Measurements from ENCODE around the gene ABCD4. TPM values are rescaled to one million over a fixed set of nuclear protein-coding genes. Genes with fewer than 3 reads are reported as not detected.

ABCD4 gene
- 23.6 TPM for total RNA-seq
- long read RNA-seq, transcript ABCD4-201 (19 exons, 3,003 nt), result major isoform, 6 of 21 reads
- long read RNA-seq, partial matches to known transcripts, result 3 of 21 reads
- long read RNA-seq, other reads (novel, unspliced or antisense), result 10 of 21 reads

GRCh38 chr14:74302634-74303569 is at the start of gene ABCD4:
Gene ABCD4, minus strand, starts transcription at chr14:74302934. Its CDS starts 22 bp downstream, at chr14:74302912.
- Histone ChIP-seq H3K4me1 (peaks cover 51% of the 10 kb centered on the region), H3K27ac (replicated peaks) (peak within 1 kb of the TSS; percentile 94), H3K27me3 (ENCODE audit: low read depth) (no peaks in the 10 kb centered on the region), H3K9me3 (replicated peaks) (no peaks in the 10 kb centered on the region), H3K36me3 (peaks cover 21% of the 10 kb centered on the region), H3K4me3 (peak within 1 kb of the TSS; percentile 98)
- peak; percentile 53 for TF ChIP-seq CTCF (IDR thresholded peaks at IDR 0.05; ENCODE audit: borderline replicate concordance)
- DNase-seq, result peak; percentile 95
- intact Hi-C loops (cut with micrococcal nuclease), result no loop called here

GRCh38 chr14:74350928-74351323 is 48.2 kb upstream of the ABCD4 start:
- intact Hi-C loops (cut with micrococcal nuclease), result no loop called here
- H3K27me3 ChIP-seq (ENCODE audit: low read depth), result peaks cover 86% of the 10 kb centered on the region

GRCh38 chr14:74350211-74350927 is 47.6 kb upstream of the ABCD4 start:
- no peaks in the 10 kb centered on the region for H3K9me3 ChIP-seq (replicated peaks)
- TF ChIP-seq CTCF (IDR thresholded peaks at IDR 0.05; ENCODE audit: borderline replicate concordance), result no peak
- intact Hi-C loops (cut with micrococcal nuclease), result no loop called here
- H3K36me3 ChIP-seq, result no peaks in the 10 kb centered on the region
- H3K4me1 ChIP-seq, result no peaks in the 10 kb centered on the region
- H3K27ac ChIP-seq (replicated peaks), result no peak overlapping the region
- H3K4me3 ChIP-seq, result no peak overlapping the region
- peaks cover 86% of the 10 kb centered on the region for H3K27me3 ChIP-seq (ENCODE audit: low read depth)
- no peak for DNase-seq

More at GRCh38 chr14:74350928-74351323, 48.2 kb upstream of the ABCD4 start:
- H3K36me3 ChIP-seq, result no peaks in the 10 kb centered on the region
- DNase-seq, result no peak
- H3K9me3 ChIP-seq (replicated peaks), result no peaks in the 10 kb centered on the region
- H3K4me1 ChIP-seq, result no peaks in the 10 kb centered on the region
- H3K4me3 ChIP-seq, result no peak overlapping the region
- no peak for TF ChIP-seq CTCF (IDR thresholded peaks at IDR 0.05; ENCODE audit: borderline replicate concordance)
- no peak overlapping the region for H3K27ac ChIP-seq (replicated peaks)

GRCh38 chr14:74349757-74350156 is 47.0 kb upstream of the ABCD4 start:
- no peak for DNase-seq
- no peaks in the 10 kb centered on the region for H3K4me1 ChIP-seq
- H3K27me3 ChIP-seq (ENCODE audit: low read depth), result peaks cover 86% of the 10 kb centered on the region
- intact Hi-C loops (cut with micrococcal nuclease), result no loop called here
- no peak overlapping the region for H3K4me3 ChIP-seq
- no peak for TF ChIP-seq CTCF (IDR thresholded peaks at IDR 0.05; ENCODE audit: borderline replicate concordance)
- H3K36me3 ChIP-seq, result no peaks in the 10 kb centered on the region
- no peak overlapping the region for H3K27ac ChIP-seq (replicated peaks)
- no peaks in the 10 kb centered on the region for H3K9me3 ChIP-seq (replicated peaks)

- H3K4me3 ChIP-seq, result no peak overlapping the region
- peaks cover 87% of the 10 kb centered on the region for H3K27me3 ChIP-seq (ENCODE audit: low read depth)
- intact Hi-C loops (cut with micrococcal nuclease), result no loop called here
Observed at GRCh38 chr14:74348735-74349463, 46.2 kb upstream of the ABCD4 start.

More at GRCh38 chr14:74348735-74349463, 46.2 kb upstream of the ABCD4 start:
- H3K4me1 ChIP-seq, result no peaks in the 10 kb centered on the region
- H3K27ac ChIP-seq (replicated peaks), result no peak overlapping the region
- no peak for TF ChIP-seq CTCF (IDR thresholded peaks at IDR 0.05; ENCODE audit: borderline replicate concordance)
- H3K36me3 ChIP-seq, result no peaks in the 10 kb centered on the region
- no peaks in the 10 kb centered on the region for H3K9me3 ChIP-seq (replicated peaks)
- DNase-seq, result no peak

Measured in left ventricle myocardium inferior (tissue), 1 donor.